Esophagus squamous epithelium (tissue), 5 donors: ENCODE measurements around the gene CDH15. TPM values are rescaled to one million over a fixed set of nuclear protein-coding genes. Genes with fewer than 3 reads are reported as not detected.

Source experiments
- DNase-seq: peaks from one replicate; lab custom pipeline; 2025; lab: John Stamatoyannopoulos, UW
- H3K27ac ChIP-seq, 4 donors: fragments of 200-600 bp; sonication (generic); one replicate each; pipeline ENCODE4 v1.5.1; 2016 to 2019; ENCODE audit warnings: mild to moderate bottlenecking in 1 of 4
- H3K27me3 ChIP-seq, 4 donors: fragments of 200-600 bp; sonication (generic); 1 replicate in 3 of 4; 2 replicates in 1 of 4; pipeline versions ENCODE4 v1.5.1 to v1.6.0; 2017 to 2021; ENCODE audit warnings: antibody characterized with exemption in 1 of 4
- H3K36me3 ChIP-seq, 3 donors: fragments of 200-600 bp; sonication (generic); one replicate each; pipeline ENCODE4 v1.5.1; 2016 to 2019
- H3K4me1 ChIP-seq, 3 donors: fragments of 200-600 bp; sonication (generic); one replicate each; pipeline ENCODE4 v1.5.1; 2017 to 2019
- H3K4me3 ChIP-seq, 4 donors: fragments of 200-600 bp; sonication (generic); 1 replicate in 3 of 4; 2 replicates in 1 of 4; pipeline ENCODE4 v1.5.1; 2016 to 2019; ENCODE audit warnings: mild to moderate bottlenecking in 2 of 4, moderate library complexity in 1 of 4
- H3K9me3 ChIP-seq, 3 donors: fragments of 200-600 bp; sonication (generic); one replicate each; pipeline ENCODE4 v1.5.1; 2016 to 2019
- CTCF ChIP-seq, 6 experiments: fragments of 450-650 bp in 4 of 6; fragments of 200-600 bp in 2 of 6; sonication (generic) in 2 of 6; IDR thresholded peaks; one replicate each; pipeline ENCODE4 v1.5.1; 2016 to 2019; ENCODE audit warnings: antibody characterized with exemption in 6 of 6, mild to moderate bottlenecking in 4 of 6, moderate library complexity in 4 of 6
- POLR2A ChIP-seq, 4 donors: fragments of 450-650 bp; IDR thresholded peaks; one replicate each; pipeline ENCODE4 v1.6.1; 2017; ENCODE audit warnings: antibody characterized with exemption in 4 of 4, mild to moderate bottlenecking in 4 of 4, moderate library complexity in 3 of 4
- WGBS, 2 donors: methylation state at CpG; one replicate each; pipeline ENCODE4 v1.1.5; 2018; 5-methylcytosine and 5-hydroxymethylcytosine counted together
- intact Hi-C: fragments of 100-400 bp; cut with DNase I; formaldehyde crosslinking; loops from one replicate; pipeline ENCODE4 v1.15.0; 2022
- total RNA-seq, 4 donors: library from RNA; depleted of rRNA; stranded (reverse); fragments of >200 nt; gene quantifications; one replicate each; pipeline ENCODE4 v1.1.0, GENCODE V29; 2016
- donor health status: DM: yes; HTN: yes; CAD: no.

CDH15 gene
- total RNA-seq, 4 donors from 2014 or later: not detected

DNA sequence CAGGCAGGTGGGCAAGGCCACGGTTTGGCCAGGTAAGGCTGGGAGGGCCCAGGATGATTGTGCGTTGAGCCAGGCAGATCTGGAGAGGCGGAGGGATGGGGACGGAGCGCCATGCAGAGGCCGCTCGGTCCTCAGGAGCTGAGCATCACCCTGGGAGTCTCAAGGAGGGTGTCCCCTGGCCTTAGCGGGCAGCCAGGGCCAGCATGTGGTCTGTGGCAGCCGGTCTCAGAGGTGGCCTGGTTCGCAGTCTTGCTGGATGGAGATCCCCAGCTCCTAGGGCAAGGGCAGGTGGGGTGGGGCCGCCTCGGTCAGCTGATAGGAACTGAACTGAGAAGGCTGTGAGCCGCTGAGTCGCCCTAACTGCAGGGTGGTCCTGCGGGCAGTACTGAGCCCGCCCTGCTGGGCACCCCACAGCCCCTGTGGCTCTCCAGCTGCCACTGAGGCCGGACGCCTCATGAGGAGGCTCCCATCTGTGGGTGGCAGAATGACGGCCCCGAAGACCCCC, 11.6 kb upstream of the CDH15 start:
- no peaks in the 10 kb centered on the region for H3K36me3 ChIP-seq
- intact Hi-C loops: loop anchor here (10.0 kb wide), 1 partner anchor 345 kb away; the partner anchor contains the start of gene APRT

GRCh38 chr16:89160977-89161701, 10.4 kb upstream of the CDH15 start:
- peaks cover 0 to 8% (median 0%) of the 10 kb centered on the region in 3 donors for H3K4me1 ChIP-seq
- intact Hi-C loops: loop anchor here (10.0 kb wide), 1 partner anchor 346 kb away; the partner anchor contains the start of gene APRT
- no peak for DNase-seq
- 81 to 86% methylated on average over 11 of the region's 29 CpGs for WGBS, 2 donors
- no peak for TF ChIP-seq POLR2A (IDR thresholded peaks at IDR 0.05)
- no peak for TF ChIP-seq CTCF (IDR thresholded peaks at IDR 0.05)
- no peak overlapping the region for H3K27ac ChIP-seq
- no peaks in the 10 kb centered on the region for H3K36me3 ChIP-seq
- peaks cover 0 to 72% (median 0%) of the 10 kb centered on the region in 4 donors for H3K27me3 ChIP-seq
- H3K4me3 ChIP-seq: no peak overlapping the region
- no peaks in the 10 kb centered on the region for H3K9me3 ChIP-seq

More for the DNA sequence above, 11.6 kb upstream of the CDH15 start:
- no peak for DNase-seq
- Histone ChIP-seq H3K27ac (no peak overlapping the region), H3K27me3 (peaks cover 0 to 64% (median 0%) of the 10 kb centered on the region in 4 donors), H3K4me1 (peaks cover under 1 to 20% (median 7%) of the 10 kb centered on the region in 3 donors), H3K4me3 (no peak overlapping the region), H3K9me3 (no peaks in the 10 kb centered on the region)
- 90% methylated on average over 2 of the region's 20 CpGs; no CpG with 5 or more reads in 1 of the 2 donors for WGBS, 2 donors
- TF ChIP-seq CTCF (IDR thresholded peaks at IDR 0.05): no peak
- TF ChIP-seq POLR2A (IDR thresholded peaks at IDR 0.05): no peak

- peaks cover 0 to 73% (median 0%) of the 10 kb centered on the region in 4 donors for H3K27me3 ChIP-seq
- peaks cover 2 to 3% (median 2%) of the 10 kb centered on the region in 3 donors for H3K4me1 ChIP-seq
- no peaks in the 10 kb centered on the region for H3K36me3 ChIP-seq
- no peak overlapping the region for H3K4me3 ChIP-seq
- H3K27ac ChIP-seq: no peak overlapping the region
- TF ChIP-seq CTCF (IDR thresholded peaks at IDR 0.05) (no peak), POLR2A (IDR thresholded peaks at IDR 0.05) (no peak)
- DNase-seq: no peak
- H3K9me3 ChIP-seq: no peaks in the 10 kb centered on the region
- 76 to 84% methylated on average over 16 to 21 of the region's 40 CpGs for WGBS, 2 donors
- intact Hi-C loops: loop anchor here (10.0 kb wide), 1 partner anchor 347 kb away; the partner anchor contains the start of gene APRT
Measured at GRCh38 chr16:89161763-89162713, 9.5 kb upstream of the CDH15 start.

DNA sequence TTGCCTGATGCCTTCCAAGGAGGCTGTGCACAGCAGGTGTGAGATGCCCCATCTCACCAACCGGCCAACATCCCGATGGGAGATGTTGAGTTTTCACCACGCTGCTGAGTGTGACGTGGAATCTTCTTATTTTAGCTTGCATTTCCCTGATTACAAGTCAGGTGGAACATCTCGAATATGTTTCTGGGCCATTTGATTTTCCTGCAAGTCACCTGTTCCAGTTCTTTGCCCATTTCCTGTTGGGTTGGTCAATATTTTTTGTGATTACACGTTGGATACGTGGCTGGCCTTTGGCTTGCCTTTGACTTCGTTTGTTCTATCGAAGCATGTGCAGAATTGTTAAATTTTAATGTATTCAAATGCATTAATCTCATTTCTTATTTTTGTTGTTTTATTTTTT, 8.3 kb upstream of the CDH15 start:
- Histone ChIP-seq H3K4me3 (no peak overlapping the region), H3K27ac (no peak overlapping the region), H3K36me3 (no peaks in the 10 kb centered on the region), H3K4me1 (peaks cover 5 to 10% (median 8%) of the 10 kb centered on the region in 3 donors), H3K9me3 (no peaks in the 10 kb centered on the region), H3K27me3 (peaks cover 0 to 85% (median 2%) of the 10 kb centered on the region in 4 donors)
- WGBS, 2 donors: 69% methylated on average over 9 of the region's 9 CpGs
- DNase-seq: no peak
- TF ChIP-seq POLR2A (IDR thresholded peaks at IDR 0.05): no peak
- no peak for TF ChIP-seq CTCF (IDR thresholded peaks at IDR 0.05)
- intact Hi-C loops: loop anchor here (10.0 kb wide), 1 partner anchor 348 kb away; the partner anchor contains the start of gene APRT
